ENCODE data around the gene CGB8.
"Not testable (repeated sequence)": the region's sequence is repeated elsewhere in the genome, so short reads cannot be mapped to it uniquely, and the experiment has no call there.

Gene CGB8

DNA sequence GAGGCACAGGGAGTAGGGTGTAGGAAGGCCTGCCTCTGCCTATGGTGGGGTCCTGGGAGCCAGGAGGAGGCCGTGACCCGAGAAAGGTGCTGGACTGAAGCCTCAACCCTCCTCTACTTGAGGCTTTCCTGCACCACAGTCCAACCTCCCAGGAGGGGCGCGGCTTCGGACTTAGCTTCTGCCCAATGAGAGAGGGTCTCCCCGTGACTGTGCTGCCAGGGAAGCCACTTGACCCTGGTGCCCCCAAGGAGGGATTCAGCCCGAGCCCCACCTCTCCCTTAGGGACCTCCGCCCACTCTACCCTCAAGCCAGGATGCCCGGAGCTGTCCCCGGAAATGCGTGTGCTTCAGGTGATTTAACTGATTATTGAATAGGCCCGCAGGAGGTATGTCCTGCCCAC, at the start of gene CGB8:
Gene CGB8 (minus strand): TSS at position 101 of the 400 bp plus-strand sequence. CDS start 372 bp downstream, outside the sequence.
- not testable (repeated sequence) for DNase-seq

DNA sequence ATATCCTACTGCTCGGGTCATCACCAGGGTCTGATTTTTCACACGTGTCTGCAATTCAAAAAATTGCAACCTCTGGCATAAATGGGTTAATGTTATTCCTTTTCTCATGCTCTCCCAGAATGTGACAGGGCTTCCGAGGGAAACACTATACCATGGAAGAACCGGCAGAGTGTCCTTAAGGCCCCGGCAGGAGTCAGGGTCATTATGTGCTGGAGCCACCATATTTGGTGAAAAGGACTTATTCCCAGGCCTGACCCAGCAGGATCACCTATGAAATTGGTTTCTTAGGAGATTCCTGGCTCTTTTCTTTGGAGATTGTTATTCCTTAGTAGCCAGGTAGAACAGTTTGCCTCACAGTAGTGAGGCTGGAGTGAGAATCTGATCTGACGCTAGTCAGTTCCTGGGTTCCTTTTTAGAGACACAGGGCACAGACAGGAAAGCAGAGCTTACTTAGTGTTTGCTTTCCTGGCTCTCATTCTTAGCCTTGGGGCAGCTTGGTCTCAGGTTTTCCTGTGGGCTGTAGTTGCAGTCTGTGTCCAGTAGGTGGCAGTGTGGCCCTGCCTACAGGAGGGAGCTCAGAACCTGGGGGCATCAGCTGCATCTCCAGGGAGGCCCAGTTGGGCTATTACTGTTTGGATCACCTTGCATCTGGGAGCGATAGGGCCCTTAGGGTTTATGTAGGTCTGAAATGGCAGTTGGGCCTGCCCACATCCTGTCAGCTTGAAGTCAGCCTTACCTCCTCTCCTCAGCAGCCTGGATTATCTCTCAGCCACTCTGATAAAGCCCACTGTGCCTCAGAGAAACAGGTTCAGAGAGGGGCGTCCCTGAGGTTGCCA, 48.8 kb upstream of the CGB8 start:
- DNase-seq, result peak; percentile 78 to 85

DNA sequence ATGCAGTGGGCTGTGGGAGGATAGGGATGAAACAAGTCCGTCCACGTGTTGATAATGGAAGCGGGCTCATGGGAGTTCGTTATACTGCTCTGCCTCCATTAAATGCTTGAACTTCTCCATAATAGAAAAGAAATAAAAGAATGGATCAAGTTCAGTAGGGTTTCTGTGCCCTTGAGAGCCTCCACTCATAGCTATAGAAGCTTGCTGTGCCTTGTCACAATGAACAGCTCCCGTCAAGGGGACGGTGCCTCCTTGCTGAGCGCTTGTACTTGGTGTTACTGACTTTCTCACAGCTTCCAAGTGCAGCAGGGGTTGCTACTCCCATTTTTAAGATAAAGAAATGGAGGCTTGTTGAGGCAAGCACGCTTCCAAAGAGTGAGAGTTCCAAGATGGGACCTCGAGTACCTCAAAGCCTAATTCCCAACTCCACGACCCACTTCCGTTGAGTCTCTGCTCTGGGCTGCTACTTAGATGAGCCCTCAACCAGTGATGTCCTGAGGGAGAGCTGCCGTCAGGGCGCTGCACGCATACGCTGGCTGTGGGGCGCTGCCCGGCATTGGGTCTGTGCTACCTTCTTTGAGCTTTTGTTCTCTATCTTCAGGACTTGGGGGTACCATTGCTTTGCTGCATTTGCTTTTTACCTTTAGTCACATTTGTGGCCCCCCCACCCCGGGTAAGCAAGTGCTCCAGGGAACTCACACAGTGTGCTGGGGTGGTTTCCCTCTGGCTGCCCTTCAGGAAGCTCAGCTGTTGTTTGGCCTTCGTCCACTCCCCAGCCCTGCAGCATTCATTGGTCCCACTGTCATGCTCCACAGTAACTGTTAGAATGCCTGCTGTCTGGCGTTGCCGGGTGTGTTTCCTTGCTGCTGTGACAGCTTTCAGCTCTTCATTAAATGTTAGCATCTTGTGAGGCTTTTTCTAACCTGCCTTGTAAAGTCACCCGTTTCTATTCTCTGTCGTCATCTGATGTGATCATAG, 45.9 kb upstream of the CGB8 start:
- no peak for DNase-seq

DNA sequence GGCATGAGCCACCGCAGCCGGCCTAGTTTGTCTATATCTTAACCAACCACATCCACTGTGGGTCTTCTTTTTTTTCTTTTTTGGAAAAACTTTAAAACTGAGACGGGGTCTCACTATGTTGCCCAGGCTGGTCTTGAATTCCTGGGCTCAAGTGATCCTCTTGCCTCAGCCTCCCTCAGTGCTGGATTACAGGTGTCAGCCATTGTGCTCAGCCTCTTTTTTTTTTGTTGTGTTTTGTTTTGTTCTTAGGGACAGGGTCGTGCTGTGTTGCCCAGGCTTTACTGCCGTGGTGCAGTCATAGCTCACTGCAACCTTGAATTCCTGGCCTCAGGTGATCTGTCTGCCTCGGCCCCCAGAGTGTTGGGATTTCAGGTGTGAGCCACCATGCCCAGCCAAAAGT, 43.8 kb upstream of the CGB8 start:
- DNase-seq, result no peak

DNA sequence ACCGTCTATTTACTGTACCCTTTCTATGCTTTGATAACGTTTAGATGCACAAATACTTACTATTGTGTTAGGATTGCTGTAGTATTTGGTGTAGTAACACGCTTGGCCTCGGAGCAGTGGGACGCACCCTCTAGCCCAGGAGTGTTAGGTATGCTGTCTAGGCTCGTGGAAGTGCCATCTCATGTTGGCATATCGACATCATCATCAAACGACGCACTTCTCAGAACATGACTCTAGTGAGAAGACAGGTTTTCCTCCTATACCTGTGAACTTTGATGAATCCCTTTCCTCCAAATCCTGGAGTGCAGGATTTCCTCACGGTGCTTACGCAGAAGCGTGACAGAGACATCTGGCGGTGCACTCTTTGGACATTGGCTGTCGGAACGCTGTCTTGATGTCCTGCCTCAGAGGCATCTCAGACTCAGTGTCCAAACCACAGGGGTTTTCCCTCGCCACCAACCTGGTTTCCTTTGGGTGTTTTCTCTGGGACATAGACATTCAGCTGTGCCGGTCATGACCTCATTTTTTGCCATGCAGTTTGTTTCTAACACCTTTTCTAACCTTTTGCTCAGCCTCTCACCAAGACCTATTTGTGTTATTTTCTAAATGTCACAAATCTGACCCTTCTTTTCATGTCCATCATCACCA, 42.6 kb upstream of the CGB8 start:
- DNase-seq, result no peak

DNA sequence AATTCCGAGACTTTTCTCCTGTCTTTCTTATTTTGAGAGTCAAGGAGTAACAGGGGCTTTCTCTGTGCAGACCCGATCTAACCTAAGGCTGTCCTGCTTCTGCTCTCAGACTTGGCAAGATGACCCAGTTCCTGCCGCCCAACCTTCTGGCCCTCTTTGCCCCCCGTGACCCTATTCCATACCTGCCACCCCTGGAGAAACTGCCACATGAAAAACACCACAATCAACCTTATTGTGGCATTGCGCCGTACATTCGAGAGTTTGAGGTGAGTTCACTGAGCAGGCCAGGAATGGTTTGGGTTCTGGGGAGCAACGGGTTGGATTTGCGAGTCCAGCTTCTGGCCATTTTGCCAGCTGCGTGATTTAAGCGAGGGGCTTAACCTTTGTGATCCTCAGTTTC, 37.4 kb upstream of the CGB8 start:
- DNase-seq, result no peak

DNA sequence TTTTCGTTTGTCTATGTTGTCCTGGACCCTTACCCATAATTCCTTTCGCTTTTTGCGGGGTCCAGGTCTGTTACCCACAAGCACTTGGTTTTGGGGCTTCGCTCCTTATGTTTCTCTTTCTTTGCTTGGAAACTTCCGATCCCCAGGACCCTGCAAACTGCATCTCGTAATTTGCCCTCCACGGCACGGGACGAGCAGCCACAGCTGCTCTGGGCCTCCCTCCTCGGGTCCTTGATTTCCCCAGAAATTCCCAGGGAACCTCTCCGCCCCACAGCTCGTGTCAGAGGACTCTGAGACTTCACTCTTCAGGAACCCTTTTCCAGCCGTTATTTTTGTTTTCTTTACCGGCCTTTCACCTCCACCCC, 36.9 kb upstream of the CGB8 start:
- DNase-seq, result no peak

DNA sequence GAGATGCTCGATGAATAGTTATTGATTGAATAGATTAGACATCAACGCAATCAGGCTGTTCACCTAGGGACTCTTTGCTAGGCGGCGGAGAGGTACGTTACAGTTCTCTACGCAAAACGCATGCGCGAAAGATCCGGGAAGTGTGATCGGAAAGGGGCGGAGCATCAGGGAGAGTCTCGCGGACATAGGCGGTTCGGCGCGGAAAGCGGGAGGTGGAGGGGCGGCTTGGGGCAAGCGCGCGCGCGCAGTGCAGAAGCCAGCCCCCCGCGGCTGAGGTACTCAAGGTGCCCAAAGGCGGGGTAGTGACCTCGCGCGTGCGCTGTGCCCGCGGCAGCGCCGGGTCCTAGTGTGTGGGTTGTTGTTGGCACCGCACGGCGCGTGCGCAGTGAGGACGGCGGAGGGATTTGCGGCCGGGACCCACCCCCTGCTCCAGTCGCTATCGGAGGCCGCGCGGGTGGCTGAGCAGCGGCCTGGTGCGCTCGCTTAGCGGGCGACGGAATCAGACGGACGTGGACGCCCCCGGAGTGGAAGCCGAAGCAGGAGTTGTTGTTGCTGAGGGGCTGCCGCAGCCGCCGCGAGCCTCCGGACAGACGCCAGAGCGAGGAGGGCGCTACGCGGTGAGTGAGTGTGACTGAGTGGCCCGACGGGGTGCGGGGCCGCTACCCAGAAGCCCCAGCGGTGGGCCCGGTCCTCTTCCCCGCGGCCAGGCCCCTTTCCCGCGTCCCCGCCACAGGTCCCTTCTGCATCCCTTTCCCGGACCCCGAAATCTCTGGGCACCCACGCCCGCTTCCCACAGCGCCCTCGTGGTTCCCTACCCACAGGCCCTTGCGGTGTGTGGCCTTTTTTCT, 36.3 kb upstream of the CGB8 start, which contains the start of gene SNRNP70:
Gene SNRNP70 (plus strand): TSS at position 432 of the 848 bp plus-strand sequence. CDS start 964 bp downstream, outside the sequence.
- peak; percentile 100 for DNase-seq

DNA sequence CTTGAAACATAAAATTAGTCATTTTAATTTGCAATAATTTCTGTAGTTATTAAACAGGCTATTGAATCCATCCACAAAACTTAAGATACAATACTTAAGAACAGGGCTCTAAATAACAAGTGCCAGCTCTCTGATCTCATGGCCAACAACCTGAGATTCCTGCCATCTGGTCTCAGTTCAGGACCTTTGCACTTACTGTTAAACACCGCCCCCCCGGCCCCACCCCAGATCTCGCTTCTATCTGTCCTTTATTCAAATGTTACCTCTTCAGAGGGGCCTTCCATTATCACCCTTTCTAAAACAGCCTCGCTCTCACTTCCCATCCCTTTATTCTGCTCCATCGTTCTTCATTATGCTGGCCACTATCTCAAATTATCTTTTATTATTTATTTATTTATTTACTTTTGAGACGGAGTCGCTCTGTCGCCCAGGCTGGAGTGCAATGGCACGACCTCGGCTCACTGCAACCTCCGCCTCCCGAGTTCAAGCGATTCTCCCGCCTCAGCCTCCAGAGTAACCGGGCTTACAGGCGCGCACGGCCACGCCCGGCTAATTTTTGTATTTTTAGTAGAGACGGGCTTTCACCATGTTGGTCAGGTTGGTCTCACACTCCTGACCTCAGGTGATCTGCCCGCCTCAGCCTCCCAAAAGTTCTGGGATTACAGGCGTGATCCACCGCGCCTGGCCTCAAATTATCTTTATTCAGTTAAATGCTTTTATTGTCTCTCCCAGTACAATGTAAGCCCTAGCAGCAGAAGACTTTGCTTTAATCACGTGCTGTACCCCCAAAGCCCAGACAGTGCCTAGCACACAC, 35.5 kb upstream of the CGB8 start:
- no peak for DNase-seq

DNA sequence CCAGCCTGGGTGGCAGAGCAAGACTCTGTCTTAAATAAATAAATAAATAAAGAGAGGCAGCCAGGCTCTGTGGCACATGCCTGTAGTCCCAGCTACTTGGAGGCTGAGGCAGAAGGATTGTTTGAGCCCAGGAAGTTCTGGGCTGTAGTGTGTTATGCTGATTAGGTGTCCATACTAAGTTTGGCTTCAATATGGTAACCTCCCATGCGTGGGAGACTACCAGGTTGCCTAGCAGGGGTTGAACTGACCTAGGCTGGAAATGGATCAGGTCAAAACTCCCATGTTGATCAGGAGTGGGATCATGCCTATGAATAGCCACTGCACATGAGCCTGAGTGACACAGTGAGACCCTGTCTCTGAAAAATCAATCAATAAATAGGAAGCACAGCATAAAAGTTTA, 32.4 kb upstream of the CGB8 start:
- DNase-seq, result no peak

DNA sequence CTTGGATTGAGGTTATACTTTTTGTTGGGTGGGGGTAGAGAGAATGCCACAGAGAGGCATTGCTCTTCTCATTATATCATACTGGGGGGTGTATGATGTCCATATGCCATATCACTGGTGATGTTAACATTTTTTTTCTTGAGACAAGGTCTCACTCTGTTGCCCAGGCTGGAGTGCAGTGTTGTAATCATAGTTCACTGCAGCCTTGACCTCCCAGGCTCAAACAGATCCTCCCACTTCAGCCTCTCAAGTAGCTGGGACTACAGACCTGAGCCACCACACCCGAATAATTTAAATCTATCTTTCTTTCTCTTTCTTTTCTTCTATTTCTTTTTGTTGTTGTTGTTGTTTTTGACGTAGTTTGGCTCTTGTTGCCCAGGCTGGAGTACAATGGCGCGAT, 31.5 kb upstream of the CGB8 start:
- no peak for DNase-seq

DNA sequence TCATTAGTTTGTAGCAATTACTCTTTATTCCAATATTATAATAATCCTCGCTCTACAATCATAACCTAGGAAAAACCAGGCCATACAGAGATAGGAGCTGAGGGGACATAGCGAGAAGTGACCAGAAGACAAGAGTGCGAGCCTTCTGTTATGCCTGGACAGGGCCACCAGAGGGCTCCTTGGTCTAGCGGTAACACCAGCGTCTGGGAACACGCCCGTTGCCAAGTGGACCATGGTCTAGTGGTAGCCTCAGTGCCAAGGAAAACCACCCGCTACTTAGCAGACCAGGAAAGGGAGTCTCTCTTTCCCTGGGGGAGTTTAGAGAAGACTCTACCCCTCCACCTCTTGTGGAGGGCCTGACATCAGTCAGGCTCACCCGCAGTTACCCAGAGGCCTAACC, 26.0 kb upstream of the CGB8 start:
- DNase-seq, result peak in 1 of 2 donors; percentile 18

DNA sequence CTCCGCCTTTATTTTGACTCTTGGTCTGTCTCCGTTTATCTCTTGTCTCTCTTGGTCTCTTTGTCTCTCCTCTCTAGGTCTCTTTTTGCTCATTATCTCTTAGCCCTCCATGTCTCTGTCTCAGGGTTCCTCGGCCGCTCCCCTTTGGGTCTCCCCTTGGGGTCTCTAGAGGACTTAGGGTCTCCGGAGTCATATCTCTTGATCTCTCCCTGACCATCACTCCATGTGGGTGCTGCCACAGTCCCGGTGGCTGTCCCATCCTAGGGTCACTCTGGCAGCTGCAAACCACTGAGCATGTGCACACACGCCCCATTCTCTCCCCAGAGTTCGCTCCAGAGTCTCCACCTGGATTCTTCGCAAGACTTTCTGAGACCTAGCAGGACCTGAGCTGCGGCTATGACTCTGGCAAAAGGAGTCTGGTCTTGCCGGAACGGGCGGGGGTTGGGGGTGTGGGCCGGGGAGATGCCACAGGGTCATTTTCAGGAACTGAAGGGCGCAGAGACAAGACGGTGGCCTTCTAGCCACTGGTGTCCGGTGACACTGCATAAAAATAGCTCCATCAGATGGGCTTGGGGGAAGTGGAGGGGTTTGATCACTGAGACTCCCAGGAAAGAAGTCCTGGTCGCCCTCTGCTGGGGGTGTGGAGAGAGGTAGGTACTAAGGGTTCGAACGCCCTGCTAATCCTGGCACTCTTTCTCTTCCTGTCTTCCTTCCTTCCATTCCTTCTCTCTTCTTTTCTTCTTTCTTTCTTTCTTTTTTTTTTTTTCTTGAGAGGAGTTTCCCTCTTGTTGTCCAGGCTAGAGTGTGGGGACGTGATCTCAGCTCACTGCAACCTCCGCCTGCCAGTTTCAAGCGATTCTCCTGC, 24.8 kb upstream of the CGB8 start:
- no peak for DNase-seq

DNA sequence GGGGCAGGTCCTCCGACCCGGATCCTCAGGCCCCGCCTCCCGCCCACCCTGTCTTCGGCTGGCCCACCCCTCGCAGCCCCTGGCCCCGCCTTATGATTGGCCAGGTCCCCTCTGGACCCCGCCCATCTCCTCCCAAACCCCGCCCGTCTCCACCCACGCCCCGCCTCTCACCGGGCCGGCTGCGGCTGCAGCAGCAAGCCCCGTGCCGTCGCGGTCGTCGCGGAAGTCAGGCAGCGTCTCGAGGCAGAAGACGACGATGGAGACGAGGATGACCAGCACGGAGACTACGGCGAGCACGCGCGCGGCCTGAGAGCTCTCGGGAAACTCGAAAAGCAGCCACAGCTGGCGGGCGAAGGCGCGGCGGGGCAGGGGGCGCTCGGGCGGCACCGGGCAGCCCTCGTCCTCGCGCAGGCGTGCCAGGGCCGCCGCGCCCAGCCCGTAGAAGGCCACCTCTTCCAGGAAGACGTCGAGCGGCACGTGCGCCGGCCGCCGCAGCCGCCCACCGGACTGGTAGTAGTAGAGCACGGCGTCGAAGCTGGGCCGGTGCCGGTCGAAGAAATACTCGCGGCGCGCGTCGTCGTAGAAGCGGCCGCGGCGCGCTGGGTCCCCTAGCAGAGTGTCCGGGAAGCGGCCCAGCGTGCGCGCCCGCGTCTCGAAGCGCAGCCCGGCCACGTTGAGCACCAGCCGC, 23.1 kb upstream of the CGB8 start:
- no peak for DNase-seq

DNA sequence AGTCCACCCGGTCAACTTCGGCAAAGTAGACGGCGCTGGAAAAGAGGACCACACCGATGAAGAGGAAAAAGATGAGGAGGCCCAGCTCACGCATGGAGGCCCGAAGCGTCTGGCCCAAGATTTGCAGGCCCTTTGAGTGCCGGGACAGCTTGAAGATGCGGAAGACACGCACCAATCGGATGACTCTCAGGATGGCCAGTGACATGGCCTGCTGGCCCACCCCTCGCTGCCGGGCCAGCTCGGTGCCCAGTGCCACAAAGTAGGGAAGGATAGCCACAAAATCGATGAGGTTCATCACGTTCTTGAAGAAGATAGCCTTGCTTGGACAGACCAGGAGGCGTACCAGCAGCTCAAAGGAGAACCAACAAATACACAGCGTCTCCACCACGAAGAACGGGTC, 21.5 kb upstream of the CGB8 start:
- DNase-seq, result no peak

DNA sequence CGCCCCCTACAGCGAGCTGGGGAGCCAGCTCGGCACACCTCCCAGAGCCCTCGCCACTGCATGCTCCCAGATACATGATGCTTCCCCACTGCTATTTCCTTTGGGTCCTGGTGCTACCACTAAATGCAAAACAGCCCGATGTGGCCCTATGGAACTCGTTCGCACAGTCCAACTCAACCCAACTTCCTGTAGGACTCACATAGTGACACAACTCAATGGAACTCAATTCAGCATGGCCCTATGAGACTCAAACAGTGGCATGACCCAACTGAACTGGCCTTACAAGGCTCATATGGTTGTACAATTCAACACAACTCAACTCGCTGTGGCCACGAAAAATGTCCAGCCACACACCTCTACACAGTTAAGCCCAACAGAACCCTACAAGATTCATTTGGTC, 20.1 kb upstream of the CGB8 start:
- DNase-seq, result no peak

DNA sequence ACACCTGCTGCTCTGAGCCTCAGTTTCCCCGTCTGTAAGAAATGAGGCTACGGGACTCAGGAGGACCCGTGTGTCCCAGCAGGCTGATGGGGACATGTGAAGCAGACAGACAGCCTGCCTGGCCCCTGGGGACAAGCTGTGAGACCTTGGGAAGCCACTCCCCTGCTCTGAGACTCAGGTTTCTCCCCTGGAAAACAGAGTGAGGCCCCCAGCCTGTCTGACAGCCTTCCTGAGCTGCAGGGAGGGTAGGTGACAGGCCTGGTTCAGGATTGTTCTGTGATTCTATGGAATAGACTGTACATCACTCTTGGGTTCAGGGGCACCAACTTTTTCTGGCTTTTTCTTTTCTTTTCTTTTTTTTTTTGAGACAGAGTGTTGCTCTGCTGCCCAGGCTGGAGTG, 18.6 kb upstream of the CGB8 start:
- no peak for DNase-seq

DNA sequence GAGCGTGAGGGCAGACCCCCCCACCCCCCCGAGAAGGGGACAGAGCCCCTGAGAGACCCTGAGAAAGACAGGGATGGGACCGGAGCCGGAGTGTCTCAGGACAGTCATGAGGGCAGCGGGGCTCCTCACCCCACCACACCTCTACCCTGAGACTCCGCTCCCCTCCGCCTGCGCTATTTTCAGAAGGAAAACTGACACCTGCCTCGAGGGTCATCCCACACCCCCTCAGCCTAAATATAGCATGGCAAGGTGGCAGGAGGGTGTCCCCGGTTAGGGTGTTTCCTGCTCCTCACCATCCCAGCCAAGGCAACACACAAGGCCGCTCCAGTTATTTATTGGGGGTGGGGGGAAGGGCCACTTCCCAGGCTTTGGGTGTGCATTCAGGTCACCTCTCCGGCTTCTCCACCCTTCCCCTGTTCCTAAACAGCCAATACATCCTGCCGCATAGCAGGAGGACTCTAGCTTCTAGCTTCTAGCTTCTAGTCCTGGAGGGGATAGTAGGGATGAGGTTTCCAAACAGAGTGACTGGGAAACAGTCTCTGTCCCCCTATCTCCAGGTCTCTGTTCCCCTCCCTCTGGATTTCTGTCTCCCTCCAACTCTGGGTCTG, 17.1 kb upstream of the CGB8 start:
- no peak for DNase-seq
